DMS79 treated with DMSO at 0.1 percent for 48 hours (cell line): ENCODE data around the gene KLHL13.
"Not testable (repeated sequence)": the region's sequence is repeated elsewhere in the genome, so short reads cannot be mapped to it uniquely, and the experiment has no call there.

Source experiments
- DNase-seq: peaks from one replicate; lab custom pipeline; 2025; lab: John Stamatoyannopoulos, UW

Gene KLHL13

GRCh38 chrX:118116713-118117550 is at the start of gene KLHL13:
KLHL13 (minus strand) TSS chrX:118116810; CDS start chrX:118028473, 88,337 bp downstream.
- no peak for DNase-seq

GRCh38 chrX:118164138-118164537 is 47.5 kb upstream of the KLHL13 start:
- DNase-seq, result no peak

GRCh38 chrX:118156953-118157608 is 40.5 kb upstream of the KLHL13 start:
- DNase-seq, result no peak

GRCh38 chrX:118156254-118156952 is 39.8 kb upstream of the KLHL13 start:
- no peak for DNase-seq

- no peak for DNase-seq
These were observed 36.7 kb upstream of the KLHL13 start for GRCh38 chrX:118153270-118153669.

- DNase-seq, result no peak
These were observed 36.1 kb upstream of the KLHL13 start for GRCh38 chrX:118152721-118153120.

GRCh38 chrX:118148737-118149136 is 32.1 kb upstream of the KLHL13 start:
- DNase-seq, result no peak

GRCh38 chrX:118147771-118148170 is 31.2 kb upstream of the KLHL13 start:
- not testable (repeated sequence) for DNase-seq

GRCh38 chrX:118143578-118143977 is 27.0 kb upstream of the KLHL13 start:
- no peak for DNase-seq

GRCh38 chrX:118131336-118131735 is 14.7 kb upstream of the KLHL13 start:
- DNase-seq, result no peak

- DNase-seq, result no peak
These were observed 13.1 kb upstream of the KLHL13 start for GRCh38 chrX:118129681-118130080.

- DNase-seq, result no peak
These were observed 12.1 kb upstream of the KLHL13 start for GRCh38 chrX:118128724-118129123.

GRCh38 chrX:118126286-118126685 is 9.7 kb upstream of the KLHL13 start:
- DNase-seq, result no peak

GRCh38 chrX:118124243-118124642 is 7.6 kb upstream of the KLHL13 start:
- DNase-seq, result not testable (repeated sequence)

GRCh38 chrX:118117741-118118140 is 1.1 kb upstream of the KLHL13 start:
- DNase-seq, result no peak

GRCh38 chrX:118115953-118116712 is 477 bp downstream of the KLHL13 start:
- DNase-seq, result no peak

GRCh38 chrX:118114971-118115370 is 1.6 kb downstream of the KLHL13 start:
- no peak for DNase-seq

GRCh38 chrX:118109065-118109464 is 7.5 kb downstream of the KLHL13 start:
- DNase-seq, result no peak

GRCh38 chrX:118108304-118108703 is 8.3 kb downstream of the KLHL13 start:
- DNase-seq, result no peak

- DNase-seq, result no peak
These were observed 16.5 kb downstream of the KLHL13 start for GRCh38 chrX:118100091-118100490.

GRCh38 chrX:118088084-118088483 is 28.5 kb downstream of the KLHL13 start:
- no peak for DNase-seq

GRCh38 chrX:118074196-118074595 is 42.4 kb downstream of the KLHL13 start:
- no peak for DNase-seq
